Neural cell (in vitro differentiated cells): ENCODE measurements around the gene OSBPL9. TPM values are rescaled to one million over a fixed set of nuclear protein-coding genes. Genes with fewer than 3 reads are reported as not detected.

Source experiments
- H2AFZ ChIP-seq: fragments of 200-600, 300-800 bp; sonication (generic), shearing (Covaris generic); 2 replicates; pipeline ENCODE4 v1.6.0; 2014; ENCODE audit warnings: low read depth, mild to moderate bottlenecking, antibody characterized with exemption, low read length, moderate library complexity
- H3F3A ChIP-seq: fragments of 200-600 bp; shearing (Covaris generic); 2 replicates; pipeline ENCODE4 v1.6.1; 2016; ENCODE audit warnings: mild to moderate bottlenecking, moderate library complexity, mixed read lengths, antibody characterized with exemption, low read length; ENCODE audit not compliant: insufficient read depth, poor library complexity, severe bottlenecking
- H3K27ac ChIP-seq: fragments of 200-600, 300-800 bp; sonication (generic), shearing (Covaris generic); 2 replicates; pipeline ENCODE4 v1.5.1; 2014; ENCODE audit warnings: mild to moderate bottlenecking, low read length, moderate library complexity
- H3K27me3 ChIP-seq: fragments of 300-800, 200-600 bp; sonication (generic), shearing (Covaris generic); 2 replicates; pipeline ENCODE4 v1.6.0; 2014; ENCODE audit warnings: mild to moderate bottlenecking, low read depth, low read length, moderate library complexity; ENCODE audit not compliant: insufficient read depth
- H3K36me3 ChIP-seq: fragments of 300-800, 200-600 bp; sonication (generic), shearing (Covaris generic); 2 replicates; pipeline ENCODE4 v1.5.1; 2014; ENCODE audit warnings: mild to moderate bottlenecking, antibody characterized with exemption, low read length, moderate library complexity; ENCODE audit not compliant: insufficient read depth
- H3K4me2 ChIP-seq: fragments of 300-800, 200-600 bp; sonication (generic), shearing (Covaris generic); 2 replicates; pipeline ENCODE4 v1.6.0; 2014; ENCODE audit warnings: mild to moderate bottlenecking, low read length
- H3K4me3 ChIP-seq: fragments of 300-800, 200-600 bp; sonication (generic), shearing (Covaris generic); 2 replicates; pipeline ENCODE4 v1.5.1; 2014; ENCODE audit warnings: mild to moderate bottlenecking, low read length, moderate library complexity
- H3K79me2 ChIP-seq: fragments of 200-600 bp; shearing (Covaris generic); replicated peaks from 2 replicates; pipeline ENCODE4 v1.6.0; 2014; ENCODE audit warnings: mild to moderate bottlenecking, low read length, moderate library complexity; ENCODE audit not compliant: insufficient read depth
- H3K9ac ChIP-seq: fragments of 300-800, 200-600 bp; sonication (generic), shearing (Covaris generic); 2 replicates; pipeline ENCODE4 v1.6.1; 2016; ENCODE audit warnings: mild to moderate bottlenecking, low read length, mixed read lengths
- H3K9me2 ChIP-seq: fragments of 200-600 bp; shearing (Covaris generic); 2 replicates; pipeline ENCODE4 v1.6.1; 2016; ENCODE audit warnings: mild to moderate bottlenecking, low read length, mixed read lengths; ENCODE audit not compliant: insufficient read depth
- H3K9me3 ChIP-seq: fragments of 200-600, 300-800 bp; sonication (generic), shearing (Covaris generic); 2 replicates; pipeline ENCODE4 v1.6.1; 2016; ENCODE audit warnings: mild to moderate bottlenecking, mixed run types, low read length, moderate library complexity, mixed read lengths
- H4K20me1 ChIP-seq: fragments of 200-600 bp; shearing (Covaris generic); 2 replicates; pipeline ENCODE4 v1.6.1; 2016; ENCODE audit warnings: mild to moderate bottlenecking, mixed run types; ENCODE audit not compliant: insufficient read depth
- EP300 ChIP-seq: fragments of 450-650 bp; conservative IDR thresholded peaks from 2 replicates; pipeline ENCODE4 v1.6.1; 2014; ENCODE audit warnings: antibody characterized with exemption, mild to moderate bottlenecking, moderate library complexity; ENCODE audit not compliant: poor library complexity, severe bottlenecking
- EZH2 ChIP-seq: fragments of 200-600, 300-800 bp; shearing (Covaris generic), sonication (generic); IDR thresholded peaks from 2 replicates; pipeline ENCODE4 v1.6.1; 2014; ENCODE audit warnings: antibody characterized with exemption, low read length, borderline replicate concordance, mild to moderate bottlenecking; ENCODE audit not compliant: insufficient read depth, poor library complexity, severe bottlenecking
- MXI1 ChIP-seq: fragments of 450-650 bp; conservative IDR thresholded peaks from 2 replicates; pipeline ENCODE4 v1.6.1; 2014; ENCODE audit warnings: antibody characterized with exemption, mild to moderate bottlenecking; ENCODE audit not compliant: poor library complexity, severe bottlenecking
- POLR2AphosphoS5 ChIP-seq: IDR thresholded peaks from 2 replicates; pipeline ENCODE4 v1.6.1; 2012
- RAD21 ChIP-seq: fragments of 450-650 bp; conservative IDR thresholded peaks from 2 replicates; pipeline ENCODE4 v1.6.1; 2014; ENCODE audit warnings: antibody characterized with exemption, mild to moderate bottlenecking, moderate library complexity
- SMC3 ChIP-seq: fragments of 450-650 bp; conservative IDR thresholded peaks from 2 replicates; pipeline ENCODE4 v1.6.1; 2014; ENCODE audit warnings: antibody characterized with exemption, mild to moderate bottlenecking, moderate library complexity; ENCODE audit not compliant: poor library complexity
- TAF1 ChIP-seq: IDR thresholded peaks from 2 replicates; pipeline ENCODE4 v1.6.1; 2012; ENCODE audit warnings: low read depth
- polyA minus RNA-seq: library from RNA; depleted of rRNA, polyadenylated mRNA; stranded (reverse); fragments of >200 nt; gene quantifications from 2 replicates; pipeline ENCODE4 v1.2.3, GENCODE V29; 2014
- polyA plus RNA-seq: library from polyadenylated mRNA; depleted of rRNA; stranded (reverse); fragments of >200 nt; gene quantifications from 2 replicates; pipeline ENCODE4 v1.2.3, GENCODE V29; 2014
- TF ChIP-seq, protein P1 (sequence below): IDR thresholded peaks from 2 replicates; pipeline ENCODE4 v1.6.1; 2012; ENCODE audit warnings: borderline replicate concordance
- TF ChIP-seq, protein P2 (sequence below): fragments of 450-650 bp; IDR thresholded peaks from 2 replicates; pipeline ENCODE4 v1.5.1; 2014; ENCODE audit warnings: antibody characterized with exemption, mild to moderate bottlenecking, moderate library complexity; ENCODE audit not compliant: poor library complexity, severe bottlenecking

Gene OSBPL9, protein sequence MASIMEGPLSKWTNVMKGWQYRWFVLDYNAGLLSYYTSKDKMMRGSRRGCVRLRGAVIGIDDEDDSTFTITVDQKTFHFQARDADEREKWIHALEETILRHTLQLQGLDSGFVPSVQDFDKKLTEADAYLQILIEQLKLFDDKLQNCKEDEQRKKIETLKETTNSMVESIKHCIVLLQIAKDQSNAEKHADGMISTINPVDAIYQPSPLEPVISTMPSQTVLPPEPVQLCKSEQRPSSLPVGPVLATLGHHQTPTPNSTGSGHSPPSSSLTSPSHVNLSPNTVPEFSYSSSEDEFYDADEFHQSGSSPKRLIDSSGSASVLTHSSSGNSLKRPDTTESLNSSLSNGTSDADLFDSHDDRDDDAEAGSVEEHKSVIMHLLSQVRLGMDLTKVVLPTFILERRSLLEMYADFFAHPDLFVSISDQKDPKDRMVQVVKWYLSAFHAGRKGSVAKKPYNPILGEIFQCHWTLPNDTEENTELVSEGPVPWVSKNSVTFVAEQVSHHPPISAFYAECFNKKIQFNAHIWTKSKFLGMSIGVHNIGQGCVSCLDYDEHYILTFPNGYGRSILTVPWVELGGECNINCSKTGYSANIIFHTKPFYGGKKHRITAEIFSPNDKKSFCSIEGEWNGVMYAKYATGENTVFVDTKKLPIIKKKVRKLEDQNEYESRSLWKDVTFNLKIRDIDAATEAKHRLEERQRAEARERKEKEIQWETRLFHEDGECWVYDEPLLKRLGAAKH
- polyA plus RNA-seq (101 and 117 TPM in 2 replicates), polyA minus RNA-seq (120 and 123 TPM in 2 replicates)

DNA sequence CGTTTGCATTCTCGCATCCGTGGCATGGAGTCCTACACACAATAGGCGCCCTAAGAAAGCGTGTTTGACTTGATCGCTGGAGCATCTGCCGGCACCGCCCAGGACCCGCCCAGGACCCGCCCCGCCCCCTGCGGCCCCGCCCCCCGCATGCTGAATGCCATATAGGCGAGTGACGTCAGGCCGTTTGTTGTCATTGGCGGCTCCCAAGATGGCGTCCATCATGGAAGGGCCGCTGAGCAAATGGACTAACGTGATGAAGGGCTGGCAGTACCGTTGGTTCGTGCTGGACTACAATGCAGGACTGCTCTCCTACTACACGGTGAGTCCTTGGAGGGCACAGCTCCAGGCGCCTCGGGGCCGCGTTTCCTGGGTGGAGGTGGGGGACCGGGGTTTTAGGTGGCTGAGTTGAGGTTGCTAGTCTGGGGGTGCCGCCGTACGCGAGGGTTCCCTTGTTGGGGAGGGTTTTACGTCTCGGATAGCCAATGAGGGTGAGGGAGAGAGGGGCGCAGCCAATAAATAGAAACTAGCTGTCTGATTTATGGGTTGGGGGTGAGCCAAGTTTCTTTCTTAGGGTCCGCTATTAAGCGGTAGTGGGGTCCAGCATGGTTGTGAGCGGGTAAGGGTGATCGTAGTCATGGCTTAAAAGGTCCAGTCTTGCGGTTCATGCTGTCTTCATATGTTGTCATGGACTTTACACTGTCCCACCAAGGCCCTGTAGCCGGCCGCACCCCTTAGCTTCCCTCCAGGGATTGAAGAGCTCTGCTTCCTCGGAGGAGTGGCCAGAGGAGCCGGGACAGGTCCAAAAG, at the start of gene OSBPL9:
TSS of gene OSBPL9 (plus strand) at position 190 of the 806 bp plus-strand sequence. CDS start at position 209, 19 bp downstream.
- Histone ChIP-seq H3K4me2 (peak within 1 kb of the TSS; percentile 90), H3K79me2 (peaks cover 42% of the 10 kb centered on the region), H3K4me3 (peak within 1 kb of the TSS; percentile 93), H3K9me3 (no peaks in the 10 kb centered on the region), H4K20me1 (no peaks in the 10 kb centered on the region), H3F3A (no peaks in the 10 kb centered on the region), H3K27me3 (no peaks in the 10 kb centered on the region), H3K36me3 (no peaks in the 10 kb centered on the region), H3K9me2 (no peaks in the 10 kb centered on the region), H3K9ac (peak within 1 kb of the TSS; percentile 94), H2AFZ (peak within 1 kb of the TSS; percentile 96), H3K27ac (peak within 1 kb of the TSS; percentile 95)
- TF ChIP-seq, protein P1, sequence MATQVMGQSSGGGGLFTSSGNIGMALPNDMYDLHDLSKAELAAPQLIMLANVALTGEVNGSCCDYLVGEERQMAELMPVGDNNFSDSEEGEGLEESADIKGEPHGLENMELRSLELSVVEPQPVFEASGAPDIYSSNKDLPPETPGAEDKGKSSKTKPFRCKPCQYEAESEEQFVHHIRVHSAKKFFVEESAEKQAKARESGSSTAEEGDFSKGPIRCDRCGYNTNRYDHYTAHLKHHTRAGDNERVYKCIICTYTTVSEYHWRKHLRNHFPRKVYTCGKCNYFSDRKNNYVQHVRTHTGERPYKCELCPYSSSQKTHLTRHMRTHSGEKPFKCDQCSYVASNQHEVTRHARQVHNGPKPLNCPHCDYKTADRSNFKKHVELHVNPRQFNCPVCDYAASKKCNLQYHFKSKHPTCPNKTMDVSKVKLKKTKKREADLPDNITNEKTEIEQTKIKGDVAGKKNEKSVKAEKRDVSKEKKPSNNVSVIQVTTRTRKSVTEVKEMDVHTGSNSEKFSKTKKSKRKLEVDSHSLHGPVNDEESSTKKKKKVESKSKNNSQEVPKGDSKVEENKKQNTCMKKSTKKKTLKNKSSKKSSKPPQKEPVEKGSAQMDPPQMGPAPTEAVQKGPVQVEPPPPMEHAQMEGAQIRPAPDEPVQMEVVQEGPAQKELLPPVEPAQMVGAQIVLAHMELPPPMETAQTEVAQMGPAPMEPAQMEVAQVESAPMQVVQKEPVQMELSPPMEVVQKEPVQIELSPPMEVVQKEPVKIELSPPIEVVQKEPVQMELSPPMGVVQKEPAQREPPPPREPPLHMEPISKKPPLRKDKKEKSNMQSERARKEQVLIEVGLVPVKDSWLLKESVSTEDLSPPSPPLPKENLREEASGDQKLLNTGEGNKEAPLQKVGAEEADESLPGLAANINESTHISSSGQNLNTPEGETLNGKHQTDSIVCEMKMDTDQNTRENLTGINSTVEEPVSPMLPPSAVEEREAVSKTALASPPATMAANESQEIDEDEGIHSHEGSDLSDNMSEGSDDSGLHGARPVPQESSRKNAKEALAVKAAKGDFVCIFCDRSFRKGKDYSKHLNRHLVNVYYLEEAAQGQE = peak; percentile 84
- TF ChIP-seq EP300 = peak; percentile 74
- TF ChIP-seq, protein P2, sequence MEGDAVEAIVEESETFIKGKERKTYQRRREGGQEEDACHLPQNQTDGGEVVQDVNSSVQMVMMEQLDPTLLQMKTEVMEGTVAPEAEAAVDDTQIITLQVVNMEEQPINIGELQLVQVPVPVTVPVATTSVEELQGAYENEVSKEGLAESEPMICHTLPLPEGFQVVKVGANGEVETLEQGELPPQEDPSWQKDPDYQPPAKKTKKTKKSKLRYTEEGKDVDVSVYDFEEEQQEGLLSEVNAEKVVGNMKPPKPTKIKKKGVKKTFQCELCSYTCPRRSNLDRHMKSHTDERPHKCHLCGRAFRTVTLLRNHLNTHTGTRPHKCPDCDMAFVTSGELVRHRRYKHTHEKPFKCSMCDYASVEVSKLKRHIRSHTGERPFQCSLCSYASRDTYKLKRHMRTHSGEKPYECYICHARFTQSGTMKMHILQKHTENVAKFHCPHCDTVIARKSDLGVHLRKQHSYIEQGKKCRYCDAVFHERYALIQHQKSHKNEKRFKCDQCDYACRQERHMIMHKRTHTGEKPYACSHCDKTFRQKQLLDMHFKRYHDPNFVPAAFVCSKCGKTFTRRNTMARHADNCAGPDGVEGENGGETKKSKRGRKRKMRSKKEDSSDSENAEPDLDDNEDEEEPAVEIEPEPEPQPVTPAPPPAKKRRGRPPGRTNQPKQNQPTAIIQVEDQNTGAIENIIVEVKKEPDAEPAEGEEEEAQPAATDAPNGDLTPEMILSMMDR = no peak
- peak; percentile 85 for TF ChIP-seq MXI1
- TF ChIP-seq RAD21 = peak; percentile 46
- peak; percentile 39 for TF ChIP-seq SMC3
- peak; percentile 98 for TF ChIP-seq POLR2AphosphoS5
- peak; percentile 89 for TF ChIP-seq TAF1
- no peak for TF ChIP-seq EZH2

DNA sequence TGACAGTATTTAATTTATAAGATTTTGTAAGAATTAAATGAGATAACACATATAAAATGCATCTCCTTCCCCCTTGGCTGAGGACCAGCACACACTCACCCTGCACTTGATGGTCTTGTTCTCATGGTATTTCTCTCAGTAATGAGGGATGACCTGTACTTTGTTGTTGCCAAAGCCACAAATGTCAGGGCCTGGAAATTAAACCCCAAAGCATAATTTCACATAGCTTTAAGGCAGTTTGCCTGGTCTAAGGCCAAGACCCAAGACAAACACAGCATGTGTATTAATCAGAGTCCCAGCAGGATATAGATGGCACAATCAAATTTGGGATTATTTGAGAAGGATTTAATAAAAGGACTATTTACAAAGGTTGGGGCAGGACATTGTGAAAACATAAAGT, 49.2 kb upstream of the OSBPL9 start:
- no peaks in the 10 kb centered on the region for H4K20me1 ChIP-seq
- no peak overlapping the region for H3K27ac ChIP-seq
- H3K27me3 ChIP-seq = no peaks in the 10 kb centered on the region
- no peak overlapping the region for H2AFZ ChIP-seq
- H3K79me2 ChIP-seq = no peaks in the 10 kb centered on the region
- TF ChIP-seq TAF1 = no peak
- TF ChIP-seq, protein P2 = no peak
- TF ChIP-seq MXI1 = no peak
- TF ChIP-seq SMC3 = no peak
- TF ChIP-seq POLR2AphosphoS5 = no peak
- no peak for TF ChIP-seq EZH2
- TF ChIP-seq EP300 = no peak
- TF ChIP-seq, protein P1 = no peak
- no peak for TF ChIP-seq RAD21
- H3K36me3 ChIP-seq = no peaks in the 10 kb centered on the region
- no peaks in the 10 kb centered on the region for H3F3A ChIP-seq
- H3K9me3 ChIP-seq = no peaks in the 10 kb centered on the region
- no peak overlapping the region for H3K4me3 ChIP-seq
- no peak overlapping the region for H3K9ac ChIP-seq
- H3K4me2 ChIP-seq = no peak overlapping the region
- no peaks in the 10 kb centered on the region for H3K9me2 ChIP-seq
